Ovary (tissue), 9 donors: Measurements from ENCODE around the gene FLACC1. TPM values are rescaled to one million over a fixed set of nuclear protein-coding genes. Genes with fewer than 3 reads are reported as not detected.
"Not testable (repeated sequence)": the region's sequence is repeated elsewhere in the genome, so short reads cannot be mapped to it uniquely, and the experiment has no call there.

Source experiments
- DNase-seq, 5 donors: peaks; one replicate each; pipeline ENCODE4 v3.0.0-alpha.2; 2019 to 2020
- H3K27ac ChIP-seq, 2 donors: fragments of 200-600 bp; one replicate each; pipeline versions ENCODE4 v1.5.1 to v1.8.0; 2019 to 2022
- H3K27me3 ChIP-seq: fragments of 200-600 bp; one replicate; pipeline ENCODE4 v1.8.0; 2022
- H3K36me3 ChIP-seq: fragments of 200-600 bp; sonication (generic); one replicate; pipeline ENCODE4 v1.5.1; 2019
- H3K4me1 ChIP-seq: one replicate; pipeline ENCODE4 v1.8.1; 2013; ENCODE audit warnings: mild to moderate bottlenecking, moderate library complexity; ENCODE audit not compliant: insufficient read depth
- H3K4me3 ChIP-seq: fragments of 200-600 bp; sonication (generic); one replicate; pipeline ENCODE4 v1.5.1; 2017
- H3K9me3 ChIP-seq, 2 donors: fragments of 200-600 bp in 1 of 2; sonication (generic) in 1 of 2; one replicate each; pipeline versions ENCODE4 v1.5.1 to v1.8.1; 2013 to 2019; ENCODE audit warnings: mild to moderate bottlenecking in 1 of 2, moderate library complexity in 1 of 2
- EP300 ChIP-seq: sonication (generic); formaldehyde crosslinking; IDR thresholded peaks from one replicate; pipeline ENCODE4 v1.6.1; 2017; ENCODE audit warnings: antibody characterized with exemption
- POLR2A ChIP-seq: fragments of 450-650 bp; IDR thresholded peaks from one replicate; pipeline ENCODE4 v1.6.1; 2017; ENCODE audit warnings: antibody characterized with exemption, mild to moderate bottlenecking, moderate library complexity
- WGBS, 3 donors: extraction: QIAGEN DNeasy Blood & Tissue Kit in 1 of 3; methylation state at CpG; one replicate each; pipeline versions ENCODE4 v1.1.5 to v1.1.7; 2013 to 2017; 5-methylcytosine and 5-hydroxymethylcytosine counted together
- intact Hi-C, 4 donors: fragments of 100-400 bp; cut with DNase I; formaldehyde crosslinking; loops; one replicate each; pipeline versions ENCODE4 v1.11.0 to v1.15.1; 2022 to 2023
- polyA plus RNA-seq, 2 donors: library from polyadenylated mRNA; stranded (reverse); fragments of 200-250 nt in 1 of 2; fragments of 350-450 nt in 1 of 2; fragmentation: Illumina TruSeq in 1 of 2; extraction: RNeasy Lipid Tissue Mini Kit (QIAGEN cat#74804) in 1 of 2; gene quantifications; one replicate each; pipeline ENCODE4 v1.2.3, GENCODE V29; 2013 to 2014
- total RNA-seq, 7 donors: library from RNA; depleted of rRNA in 2 of 7; stranded (reverse); fragments of >200 nt in 2 of 7; fragmentation: NEBNext Ultra II Directional in 3 of 7; extraction: Animal tissue kit (Norgen Biotek cat#: 25700) in 3 of 7; gene quantifications; one replicate each; pipeline versions ENCODE4 v1.1.0 to v1.2.4, GENCODE V29; 2016 to 2023
- TF ChIP-seq, protein P1 (sequence below), 3 donors: fragments of 450-650 bp in 2 of 3; fragments of 200-600 bp in 1 of 3; IDR thresholded peaks; one replicate each; pipeline versions ENCODE4 v1.5.1 to v1.8.0; 2016 to 2022; ENCODE audit warnings: antibody characterized with exemption in 3 of 3, mild to moderate bottlenecking in 1 of 3
- donor health status: DM: no; HTN: no; CAD: no; lungs with moderate emphysema.
- donor health status: DM: no; HTN: no; CAD: no.
- donor health status: Bipolar disorder and iron deficiency.
- donor health status: DM: yes; HTN: yes; CAD: no.
- donor health status: DM: no; HTN: no; CAD: no.
- donor health status: DM: yes; HTN: yes; CAD: no.

FLACC1 gene
- total and polyA plus RNA-seq, 9 donors, result 0.30 to 4.4 (median 0.83) TPM; not detected in 1

DNA sequence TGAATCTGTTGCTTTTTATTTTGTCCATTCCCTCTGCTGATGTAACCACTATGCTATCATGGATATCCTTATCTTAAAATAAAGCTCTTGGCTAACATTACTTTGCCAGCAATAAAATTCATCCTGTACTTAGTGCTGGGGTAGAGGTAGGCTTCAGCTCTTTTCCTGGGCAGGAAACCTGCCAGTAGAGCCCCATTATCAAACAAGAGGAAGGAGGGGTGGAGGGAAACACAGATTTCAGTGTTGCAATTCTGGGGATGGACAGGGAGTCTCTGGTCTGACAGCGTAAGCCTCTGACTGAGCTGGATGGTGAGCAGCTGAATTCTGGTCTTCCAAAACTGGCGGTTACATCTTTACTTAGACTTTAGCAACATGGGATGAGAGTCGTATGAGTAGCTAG, 49.3 kb downstream of the FLACC1 start:
- Histone ChIP-seq H3K27me3 (no peaks in the 10 kb centered on the region), H3K27ac (no peak overlapping the region), H3K36me3 (no peaks in the 10 kb centered on the region), H3K4me3 (no peak overlapping the region), H3K9me3 (no peaks in the 10 kb centered on the region), H3K4me1 (no peaks in the 10 kb centered on the region)
- TF ChIP-seq POLR2A, result no peak
- no peak for TF ChIP-seq EP300
- TF ChIP-seq, protein P1, sequence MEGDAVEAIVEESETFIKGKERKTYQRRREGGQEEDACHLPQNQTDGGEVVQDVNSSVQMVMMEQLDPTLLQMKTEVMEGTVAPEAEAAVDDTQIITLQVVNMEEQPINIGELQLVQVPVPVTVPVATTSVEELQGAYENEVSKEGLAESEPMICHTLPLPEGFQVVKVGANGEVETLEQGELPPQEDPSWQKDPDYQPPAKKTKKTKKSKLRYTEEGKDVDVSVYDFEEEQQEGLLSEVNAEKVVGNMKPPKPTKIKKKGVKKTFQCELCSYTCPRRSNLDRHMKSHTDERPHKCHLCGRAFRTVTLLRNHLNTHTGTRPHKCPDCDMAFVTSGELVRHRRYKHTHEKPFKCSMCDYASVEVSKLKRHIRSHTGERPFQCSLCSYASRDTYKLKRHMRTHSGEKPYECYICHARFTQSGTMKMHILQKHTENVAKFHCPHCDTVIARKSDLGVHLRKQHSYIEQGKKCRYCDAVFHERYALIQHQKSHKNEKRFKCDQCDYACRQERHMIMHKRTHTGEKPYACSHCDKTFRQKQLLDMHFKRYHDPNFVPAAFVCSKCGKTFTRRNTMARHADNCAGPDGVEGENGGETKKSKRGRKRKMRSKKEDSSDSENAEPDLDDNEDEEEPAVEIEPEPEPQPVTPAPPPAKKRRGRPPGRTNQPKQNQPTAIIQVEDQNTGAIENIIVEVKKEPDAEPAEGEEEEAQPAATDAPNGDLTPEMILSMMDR (IDR thresholded peaks at IDR 0.05), result no peak
- no peak for DNase-seq
- 90 to 99% (median 96%) methylated on average over 3 of the region's 3 CpGs for WGBS, 3 donors
- intact Hi-C loops, result no loop called here

GRCh38 chr2:201299929-201300328, 57.2 kb downstream of the FLACC1 start:
- H3K4me1 ChIP-seq, H3K9me3 ChIP-seq, intact Hi-C loops, DNase-seq, H3K36me3 ChIP-seq, H3K27ac ChIP-seq, H3K4me3 ChIP-seq, H3K27me3 ChIP-seq: not testable (repeated sequence)
- 90 to 97% (median 94%) methylated on average over 11 of the region's 11 CpGs for WGBS, 3 donors

GRCh38 chr2:201298462-201299052, 58.6 kb downstream of the FLACC1 start:
- no peaks in the 10 kb centered on the region for H3K27me3 ChIP-seq
- no peak overlapping the region for H3K27ac ChIP-seq
- WGBS, 3 donors, result 49 to 73% (median 59%) methylated on average over 3 of the region's 3 CpGs
- no peak for DNase-seq
- intact Hi-C loops, result no loop called here
- H3K36me3 ChIP-seq, result no peaks in the 10 kb centered on the region
- no peak for TF ChIP-seq POLR2A
- no peak for TF ChIP-seq EP300
- TF ChIP-seq, protein P1 (IDR thresholded peaks at IDR 0.05), result no peak
- H3K4me1 ChIP-seq, result no peaks in the 10 kb centered on the region
- H3K4me3 ChIP-seq, result no peak overlapping the region
- H3K9me3 ChIP-seq, result no peaks in the 10 kb centered on the region

DNA sequence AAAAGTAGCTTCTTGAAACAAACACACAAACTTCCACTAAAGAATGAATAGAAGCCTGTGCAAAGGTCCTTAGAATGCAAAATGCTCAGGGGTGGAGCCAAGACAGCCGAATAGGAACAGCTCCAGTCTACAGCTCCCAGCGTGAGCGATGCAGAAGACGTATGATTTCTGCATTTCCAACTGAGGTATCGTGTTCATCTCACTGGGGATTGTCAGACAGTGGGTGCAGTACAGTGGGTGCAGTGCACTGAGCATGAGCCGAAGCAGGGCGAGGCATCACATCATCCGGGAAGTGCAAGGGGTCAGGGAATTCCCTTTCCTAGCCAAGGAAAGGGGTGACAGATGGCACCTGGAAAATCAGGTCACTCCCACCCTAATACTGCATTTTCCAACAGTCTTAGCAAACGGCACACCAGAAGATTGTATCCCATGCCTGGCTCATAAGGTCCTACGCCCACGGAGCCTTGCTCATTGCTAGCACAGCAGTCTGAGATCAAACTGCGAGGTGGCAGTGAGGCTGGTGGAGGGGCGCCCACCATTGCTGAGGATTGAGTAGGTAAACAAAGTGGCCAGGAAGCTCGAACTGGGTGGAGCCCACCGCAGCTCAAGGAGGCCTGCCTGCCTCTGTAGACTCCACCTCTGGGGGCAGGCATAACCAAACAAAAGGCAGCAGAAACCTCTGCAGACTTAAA, 66.5 kb downstream of the FLACC1 start:
- H3K36me3 ChIP-seq, H3K27ac ChIP-seq, H3K4me3 ChIP-seq, DNase-seq, H3K9me3 ChIP-seq, H3K27me3 ChIP-seq, intact Hi-C loops, H3K4me1 ChIP-seq: not testable (repeated sequence)
- WGBS, 3 donors, result 87 to 94% (median 90%) methylated on average over 15 of the region's 15 CpGs

DNA sequence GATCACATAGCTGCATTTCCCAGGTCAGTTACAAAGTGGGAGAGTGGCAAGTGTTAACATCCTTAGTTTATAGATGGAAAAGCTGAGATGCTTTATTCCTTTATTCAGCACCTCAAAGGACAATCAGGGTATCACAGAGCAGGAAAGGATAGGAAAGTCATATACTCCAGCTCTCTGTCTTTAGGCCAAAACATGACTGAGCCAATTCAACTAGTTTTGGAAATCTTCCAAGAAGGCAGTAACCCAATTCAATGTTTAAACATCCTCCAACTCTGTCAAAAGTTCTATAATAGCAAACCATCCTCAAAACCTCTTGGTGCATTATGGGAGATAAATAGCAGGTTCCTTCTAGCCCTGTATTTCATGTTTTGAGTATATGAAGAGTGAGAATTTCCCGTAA, 71.6 kb downstream of the FLACC1 start:
- Histone ChIP-seq H3K36me3 (no peaks in the 10 kb centered on the region), H3K9me3 (no peaks in the 10 kb centered on the region), H3K4me3 (no peak overlapping the region), H3K27me3 (no peaks in the 10 kb centered on the region), H3K4me1 (no peaks in the 10 kb centered on the region), H3K27ac (no peak overlapping the region)
- WGBS, 3 donors, result 97 to 99% (median 98%) methylated on average over 1 of the region's 1 CpG
- intact Hi-C loops, result no loop called here
- TF ChIP-seq, protein P1 (IDR thresholded peaks at IDR 0.05), result no peak
- TF ChIP-seq POLR2A (no peak), EP300 (no peak)
- DNase-seq, result no peak
